K562 (cell line): Measurements from ENCODE around the gene ARID3A. TPM values are rescaled to one million over a fixed set of nuclear protein-coding genes. Genes with fewer than 3 reads are reported as not detected.

ENCODE experiments used
- CREB3L1 ChIP-seq: fragments of 450-650 bp; IDR thresholded peaks from 2 replicates; pipeline ENCODE4 v1.6.1; 2014; ENCODE audit warnings: low read depth, mild to moderate bottlenecking, moderate library complexity, borderline replicate concordance
- DACH1 ChIP-seq: fragments of 450-650 bp; IDR thresholded peaks from 2 replicates; pipeline ENCODE4 v1.6.1; 2018; ENCODE audit not compliant: partially characterized antibody
- DDX20 ChIP-seq: fragments of 450-650 bp; IDR thresholded peaks from 2 replicates; pipeline ENCODE4 v1.6.1; 2016; ENCODE audit warnings: missing genetic modification characterization, low read depth, mild to moderate bottlenecking, missing compliant biosample characterization, moderate library complexity
- PHB ChIP-seq: fragments of 250-450 bp; sonication (Bioruptor Pico); IDR thresholded peaks from 2 replicates; pipeline ENCODE4 v1.5.0; 2021
- PHB2 ChIP-seq: fragments of 450-650 bp; IDR thresholded peaks from 2 replicates; pipeline ENCODE4 v1.6.1; 2017; ENCODE audit warnings: low read depth
- PURB ChIP-seq: sonication (generic); formaldehyde crosslinking; IDR thresholded peaks from 2 replicates; pipeline ENCODE4 v1.9.0; 2021; ENCODE audit warnings: low read depth, mild to moderate bottlenecking, missing genetic modification reagents
- RFX5 ChIP-seq: IDR thresholded peaks from 2 replicates; pipeline ENCODE4 v1.6.1; 2011; ENCODE audit warnings: low read depth, mild to moderate bottlenecking, improper control_type of control experiment, low read length
- SIRT6 ChIP-seq: IDR thresholded peaks from one replicate; pipeline ENCODE4 v1.6.1; 2012; ENCODE audit warnings: low read depth, mild to moderate bottlenecking, control low read depth, inconsistent platforms, low read length, moderate library complexity
- TRIM24 ChIP-seq, 2 experiments: fragments of 450-650 bp; IDR thresholded peaks; 2 replicates each; pipeline ENCODE4 v1.6.1; 2016
- ZBTB49 ChIP-seq: sonication (generic); formaldehyde crosslinking; IDR thresholded peaks from 2 replicates; pipeline ENCODE4 v1.8.0; 2022; ENCODE audit warnings: missing genetic modification reagents, mild to moderate bottlenecking, borderline replicate concordance
- ZKSCAN8 ChIP-seq: fragments of 200-800 bp; sonication (Bioruptor generic); IDR thresholded peaks from 2 replicates; pipeline ENCODE4 v1.6.1; 2016; ENCODE audit warnings: missing genetic modification characterization, missing compliant biosample characterization
- ZNF174 ChIP-seq: fragments of 250-450 bp; sonication (Bioruptor Pico); IDR thresholded peaks from 2 replicates; pipeline ENCODE4 v1.4.0; 2020; ENCODE audit warnings: mild to moderate bottlenecking
- ZNF354B ChIP-seq: fragments of 250-450 bp; sonication (Bioruptor Pico); IDR thresholded peaks from 2 replicates; pipeline ENCODE4 v1.4.0; 2020
- ZNF696 ChIP-seq: fragments of 250-450 bp; sonication (Bioruptor Pico); conservative IDR thresholded peaks from 2 replicates; pipeline ENCODE4 v1.4.0; 2020; ENCODE audit warnings: mild to moderate bottlenecking, moderate library complexity
- ZNF717 ChIP-seq: fragments of 250-450 bp; sonication (Bioruptor Pico); IDR thresholded peaks from 2 replicates; pipeline ENCODE4 v1.5.0; 2021
- polyA plus RNA-seq, 8 experiments: library from polyadenylated mRNA; depleted of rRNA in 4 of 8; stranded (reverse) in 5 of 8; unstranded in 3 of 8; fragments of >200 nt; fragmentation: Nextera tagmentation in 2 of 8; fragmentation: Illumina TruSeq in 1 of 8; extraction: Ambion mirVana in 2 of 8; extraction: Trizol in 1 of 8; gene quantifications; 2 replicates each; pipeline versions ENCODE4 v1.2.1 to v1.2.3, GENCODE V29; 2011 to 2014; ENCODE audit warnings: inconsistent platforms in 1 of 8, missing spikeins in 1 of 8
- total RNA-seq, 7 experiments: library from RNA; depleted of rRNA in 6 of 7; stranded (reverse); fragments of >200 nt in 6 of 7; fragmentation: Illumina TruSeq in 2 of 7; extraction: Trizol in 2 of 7; gene quantifications; 2 replicates each; pipeline versions ENCODE4 v1.2.1 to v1.2.3, GENCODE V29; 2011 to 2021; ENCODE audit warnings: low replicate concordance in 1 of 7
- TF ChIP-seq, protein P1 (sequence below): IDR thresholded peaks from 2 replicates; pipeline ENCODE4 v1.6.1; 2014; ENCODE audit warnings: antibody characterized with exemption
- TF ChIP-seq, protein P2 (sequence below): fragments of 200-800 bp; sonication (Bioruptor generic); IDR thresholded peaks from 2 replicates; pipeline ENCODE4 v1.6.1; 2017; ENCODE audit warnings: missing genetic modification characterization, missing compliant biosample characterization
- TF ChIP-seq, protein P3 (sequence below): sonication (generic); formaldehyde crosslinking; IDR thresholded peaks from 2 replicates; pipeline ENCODE4 v1.8.0; 2023; ENCODE audit warnings: mild to moderate bottlenecking, missing genetic modification reagents
- TF ChIP-seq, protein P4 (sequence below): sonication (generic); formaldehyde crosslinking; IDR thresholded peaks from 2 replicates; pipeline ENCODE4 v1.8.1; 2023; ENCODE audit warnings: mild to moderate bottlenecking, missing genetic modification reagents

Gene ARID3A
- total and polyA plus RNA-seq, 9 of the 15 experiments (the other 6 are each of a cell fraction or from before 2014, with no cell fraction given), result 1.4 to 118 (median 31.2) TPM

- TF ChIP-seq ZKSCAN8 (CRISPR knock-in tag) (no peak), ZBTB49 (CRISPR knock-in tag) (no peak), TRIM24 (IDR thresholded peaks at IDR 0.05) (no peak), ZNF354B (CRISPR knock-in tag) (no peak), PHB (CRISPR knock-in tag) (no peak), PHB2 (no peak), DDX20 (tag) (no peak), ZNF717 (no peak), ZNF174 (no peak), ZNF696 (CRISPR knock-in tag) (no peak), CREB3L1 (no peak), PURB (CRISPR knock-in tag) (no peak), SIRT6 (no peak), DACH1 (no peak), RFX5 (no peak)
- TF ChIP-seq, protein P1, sequence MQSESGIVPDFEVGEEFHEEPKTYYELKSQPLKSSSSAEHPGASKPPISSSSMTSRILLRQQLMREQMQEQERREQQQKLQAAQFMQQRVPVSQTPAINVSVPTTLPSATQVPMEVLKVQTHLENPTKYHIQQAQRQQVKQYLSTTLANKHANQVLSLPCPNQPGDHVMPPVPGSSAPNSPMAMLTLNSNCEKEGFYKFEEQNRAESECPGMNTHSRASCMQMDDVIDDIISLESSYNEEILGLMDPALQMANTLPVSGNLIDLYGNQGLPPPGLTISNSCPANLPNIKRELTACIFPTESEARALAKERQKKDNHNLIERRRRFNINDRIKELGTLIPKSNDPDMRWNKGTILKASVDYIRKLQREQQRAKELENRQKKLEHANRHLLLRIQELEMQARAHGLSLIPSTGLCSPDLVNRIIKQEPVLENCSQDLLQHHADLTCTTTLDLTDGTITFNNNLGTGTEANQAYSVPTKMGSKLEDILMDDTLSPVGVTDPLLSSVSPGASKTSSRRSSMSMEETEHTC, result no peak
- TF ChIP-seq, protein P2, sequence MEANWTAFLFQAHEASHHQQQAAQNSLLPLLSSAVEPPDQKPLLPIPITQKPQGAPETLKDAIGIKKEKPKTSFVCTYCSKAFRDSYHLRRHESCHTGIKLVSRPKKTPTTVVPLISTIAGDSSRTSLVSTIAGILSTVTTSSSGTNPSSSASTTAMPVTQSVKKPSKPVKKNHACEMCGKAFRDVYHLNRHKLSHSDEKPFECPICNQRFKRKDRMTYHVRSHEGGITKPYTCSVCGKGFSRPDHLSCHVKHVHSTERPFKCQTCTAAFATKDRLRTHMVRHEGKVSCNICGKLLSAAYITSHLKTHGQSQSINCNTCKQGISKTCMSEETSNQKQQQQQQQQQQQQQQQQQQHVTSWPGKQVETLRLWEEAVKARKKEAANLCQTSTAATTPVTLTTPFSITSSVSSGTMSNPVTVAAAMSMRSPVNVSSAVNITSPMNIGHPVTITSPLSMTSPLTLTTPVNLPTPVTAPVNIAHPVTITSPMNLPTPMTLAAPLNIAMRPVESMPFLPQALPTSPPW, result peak; percentile 93
- TF ChIP-seq, protein P3, sequence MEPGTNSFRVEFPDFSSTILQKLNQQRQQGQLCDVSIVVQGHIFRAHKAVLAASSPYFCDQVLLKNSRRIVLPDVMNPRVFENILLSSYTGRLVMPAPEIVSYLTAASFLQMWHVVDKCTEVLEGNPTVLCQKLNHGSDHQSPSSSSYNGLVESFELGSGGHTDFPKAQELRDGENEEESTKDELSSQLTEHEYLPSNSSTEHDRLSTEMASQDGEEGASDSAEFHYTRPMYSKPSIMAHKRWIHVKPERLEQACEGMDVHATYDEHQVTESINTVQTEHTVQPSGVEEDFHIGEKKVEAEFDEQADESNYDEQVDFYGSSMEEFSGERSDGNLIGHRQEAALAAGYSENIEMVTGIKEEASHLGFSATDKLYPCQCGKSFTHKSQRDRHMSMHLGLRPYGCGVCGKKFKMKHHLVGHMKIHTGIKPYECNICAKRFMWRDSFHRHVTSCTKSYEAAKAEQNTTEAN (CRISPR knock-in tag), result no peak
- TF ChIP-seq, protein P4, sequence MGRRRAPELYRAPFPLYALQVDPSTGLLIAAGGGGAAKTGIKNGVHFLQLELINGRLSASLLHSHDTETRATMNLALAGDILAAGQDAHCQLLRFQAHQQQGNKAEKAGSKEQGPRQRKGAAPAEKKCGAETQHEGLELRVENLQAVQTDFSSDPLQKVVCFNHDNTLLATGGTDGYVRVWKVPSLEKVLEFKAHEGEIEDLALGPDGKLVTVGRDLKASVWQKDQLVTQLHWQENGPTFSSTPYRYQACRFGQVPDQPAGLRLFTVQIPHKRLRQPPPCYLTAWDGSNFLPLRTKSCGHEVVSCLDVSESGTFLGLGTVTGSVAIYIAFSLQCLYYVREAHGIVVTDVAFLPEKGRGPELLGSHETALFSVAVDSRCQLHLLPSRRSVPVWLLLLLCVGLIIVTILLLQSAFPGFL (CRISPR knock-in tag), result no peak
Measured at GRCh38 chr19:913080-913748, 12.6 kb upstream of the ARID3A start, which contains the start of gene R3HDM4 (continued).
